ENCODE data around the gene CA5A.

The CA5A gene

DNA sequence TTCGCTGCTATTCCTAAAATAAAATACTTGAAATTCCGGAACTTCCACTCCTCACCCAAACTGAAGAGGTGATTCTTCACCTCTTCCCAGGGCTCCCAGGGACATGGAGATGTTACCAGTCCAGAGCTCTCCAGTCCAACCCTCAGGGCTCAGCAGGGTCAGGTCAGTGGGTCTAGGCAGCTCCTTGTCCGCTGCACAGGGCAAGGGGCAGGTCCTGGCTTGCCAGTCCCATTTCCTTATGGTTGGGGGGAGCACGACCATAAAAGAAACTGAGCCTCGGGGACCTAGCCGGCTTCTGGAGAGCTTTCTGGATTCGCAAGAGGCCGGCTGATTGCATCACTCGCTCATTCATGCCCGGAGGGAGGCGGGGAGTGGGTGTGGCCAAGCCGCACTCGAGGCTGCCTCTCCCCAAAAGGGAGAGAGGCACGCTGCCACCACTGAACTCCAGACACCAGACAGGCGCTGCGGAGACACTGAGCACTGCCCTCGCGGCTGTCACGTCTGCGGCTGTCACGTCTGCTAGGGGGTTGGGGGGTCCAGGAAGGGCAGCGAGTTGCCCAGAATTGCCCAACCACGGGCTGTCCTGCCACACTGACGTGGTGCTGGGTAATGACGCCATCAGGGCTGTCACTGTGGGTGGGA is 82.8 kb downstream of the CA5A start:
- TF ChIP-seq, protein P1, sequence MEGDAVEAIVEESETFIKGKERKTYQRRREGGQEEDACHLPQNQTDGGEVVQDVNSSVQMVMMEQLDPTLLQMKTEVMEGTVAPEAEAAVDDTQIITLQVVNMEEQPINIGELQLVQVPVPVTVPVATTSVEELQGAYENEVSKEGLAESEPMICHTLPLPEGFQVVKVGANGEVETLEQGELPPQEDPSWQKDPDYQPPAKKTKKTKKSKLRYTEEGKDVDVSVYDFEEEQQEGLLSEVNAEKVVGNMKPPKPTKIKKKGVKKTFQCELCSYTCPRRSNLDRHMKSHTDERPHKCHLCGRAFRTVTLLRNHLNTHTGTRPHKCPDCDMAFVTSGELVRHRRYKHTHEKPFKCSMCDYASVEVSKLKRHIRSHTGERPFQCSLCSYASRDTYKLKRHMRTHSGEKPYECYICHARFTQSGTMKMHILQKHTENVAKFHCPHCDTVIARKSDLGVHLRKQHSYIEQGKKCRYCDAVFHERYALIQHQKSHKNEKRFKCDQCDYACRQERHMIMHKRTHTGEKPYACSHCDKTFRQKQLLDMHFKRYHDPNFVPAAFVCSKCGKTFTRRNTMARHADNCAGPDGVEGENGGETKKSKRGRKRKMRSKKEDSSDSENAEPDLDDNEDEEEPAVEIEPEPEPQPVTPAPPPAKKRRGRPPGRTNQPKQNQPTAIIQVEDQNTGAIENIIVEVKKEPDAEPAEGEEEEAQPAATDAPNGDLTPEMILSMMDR (conservative IDR thresholded peaks at IDR 0.05; ENCODE audit: low read length), result no peak
- peak; percentile 95 for DNase-seq (ENCODE audit: low read depth)
- peak overlapping the region; percentile 55 for H3K4me3 ChIP-seq (ENCODE audit: low read length)

DNA sequence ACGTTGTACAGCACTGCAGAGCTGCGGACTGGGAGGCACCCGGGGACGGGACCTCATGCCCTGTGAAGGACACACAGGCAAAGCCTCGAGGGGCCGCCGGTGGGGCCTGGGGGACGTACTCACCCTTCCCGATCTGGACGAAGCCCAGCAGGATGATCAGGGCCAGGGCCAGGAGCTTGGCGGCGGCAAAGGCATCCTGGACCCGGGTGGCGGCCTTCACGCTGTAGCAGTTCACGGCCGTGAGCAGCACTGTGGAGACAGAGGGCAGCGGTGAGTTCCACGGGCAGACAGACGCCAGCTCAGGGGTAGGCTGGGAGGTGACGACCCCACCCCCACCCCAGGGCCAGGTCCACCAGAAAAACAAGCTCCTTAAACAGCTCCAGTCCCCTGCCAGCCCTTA is 84.7 kb downstream of the CA5A start:
- no peak overlapping the region for H3K4me3 ChIP-seq (ENCODE audit: low read length)
- DNase-seq (ENCODE audit: low read depth), result no peak
- TF ChIP-seq, protein P1 (conservative IDR thresholded peaks at IDR 0.05; ENCODE audit: low read length), result no peak

DNA sequence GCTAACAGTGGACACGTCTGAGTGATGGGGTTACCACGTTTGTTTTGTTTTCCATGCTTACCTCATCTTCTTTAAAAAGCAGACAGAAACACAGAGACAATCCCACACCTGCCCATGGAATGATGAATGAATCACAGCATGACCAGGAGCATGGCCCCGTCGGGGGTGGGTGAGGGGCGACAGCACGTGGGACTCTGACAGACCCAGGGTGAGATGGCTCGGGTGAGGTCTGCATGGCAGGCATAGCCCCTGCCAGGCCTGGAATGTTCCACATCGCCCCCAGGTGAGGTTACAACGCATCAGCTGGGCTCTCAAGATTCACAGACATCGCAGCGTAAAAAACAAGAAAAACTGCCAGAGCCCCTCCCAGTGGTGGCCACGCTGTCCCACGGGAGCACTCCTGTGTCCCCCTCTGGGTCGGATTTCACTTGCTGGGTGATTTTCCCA is 85.2 kb downstream of the CA5A start:
- no peak overlapping the region for H3K4me3 ChIP-seq (ENCODE audit: low read length)
- TF ChIP-seq, protein P1 (conservative IDR thresholded peaks at IDR 0.05; ENCODE audit: low read length), result no peak
- no peak for DNase-seq (ENCODE audit: low read depth)

DNA sequence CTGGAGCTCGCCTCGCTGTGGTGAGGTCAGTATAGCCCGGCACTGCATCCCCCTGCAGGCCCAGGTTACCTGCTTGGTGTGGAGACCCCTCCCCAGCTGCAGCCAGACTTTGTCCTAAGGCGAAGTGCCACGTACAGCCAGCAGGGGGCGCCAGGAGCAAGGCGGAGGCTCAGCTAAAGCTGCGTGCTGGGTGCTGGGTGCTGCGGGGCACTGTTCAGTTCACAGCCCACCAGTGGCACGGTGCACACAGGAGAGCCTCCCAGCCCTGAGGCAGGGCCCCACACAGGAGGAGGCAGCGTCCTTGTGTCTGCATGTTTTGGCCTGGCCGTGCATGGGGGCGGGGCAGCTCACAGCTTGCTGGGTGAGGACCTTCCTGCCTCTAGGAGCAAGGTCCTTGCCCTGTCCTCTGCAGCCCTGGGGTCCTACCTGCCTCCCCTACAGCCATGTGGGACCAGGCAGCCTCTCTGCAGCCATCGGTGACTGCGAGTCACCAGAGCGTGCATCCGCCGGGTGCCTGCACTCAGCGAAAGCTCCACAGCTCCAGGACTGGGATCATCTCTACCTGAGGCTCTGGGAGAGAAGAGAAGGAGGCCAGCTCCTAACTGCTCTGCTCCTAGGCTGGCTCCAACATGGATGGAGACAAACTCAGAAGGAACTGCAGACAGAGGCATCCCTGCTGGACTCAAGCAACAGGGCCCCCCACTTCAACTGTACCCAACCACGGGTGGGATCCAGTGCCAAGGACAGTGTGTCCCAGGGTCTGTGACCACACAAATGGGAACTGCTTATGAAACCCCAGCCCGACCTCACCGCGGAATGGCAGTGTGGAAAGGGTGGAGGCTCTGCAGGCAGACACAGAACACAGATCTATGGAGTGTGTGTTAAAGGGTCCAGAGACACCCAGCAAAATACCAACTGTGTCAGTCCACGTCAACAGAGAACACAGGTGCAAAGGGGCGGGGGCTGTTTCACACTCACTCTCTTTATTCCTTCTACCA is 86.0 kb downstream of the CA5A start:
- H3K4me3 ChIP-seq (ENCODE audit: low read length), result no peak overlapping the region
- DNase-seq (ENCODE audit: low read depth), result peak; percentile 29
- TF ChIP-seq, protein P1 (conservative IDR thresholded peaks at IDR 0.05; ENCODE audit: low read length), result peak; percentile 77

DNA sequence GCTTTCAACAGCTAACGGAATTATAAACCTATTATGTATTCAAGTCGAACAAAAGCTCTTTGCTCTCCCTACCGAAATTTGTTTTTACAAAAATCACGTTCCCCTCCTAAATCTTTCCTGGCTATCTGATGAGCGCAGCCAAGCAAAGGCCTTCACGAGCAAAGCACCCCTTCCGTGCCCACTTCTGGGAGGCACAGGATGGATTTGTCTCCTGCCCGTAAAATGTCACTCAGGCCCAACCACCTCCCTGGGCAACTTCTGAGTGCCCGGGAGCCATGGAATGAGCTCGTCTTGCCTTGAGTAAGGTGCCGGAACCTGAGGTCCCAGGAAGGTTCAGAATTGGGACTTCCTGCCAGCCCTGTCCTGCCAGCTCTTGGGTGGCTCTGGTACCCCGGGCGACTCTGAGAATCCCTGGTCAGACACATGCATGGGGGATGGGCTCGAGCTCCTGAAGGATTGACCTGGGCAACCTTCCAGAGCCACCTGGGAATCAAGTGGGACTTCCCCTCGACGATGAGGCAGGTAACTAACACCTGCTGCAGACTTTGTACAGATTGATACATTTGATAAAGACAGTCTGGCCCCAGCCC is 86.8 kb downstream of the CA5A start:
- TF ChIP-seq, protein P1 (conservative IDR thresholded peaks at IDR 0.05; ENCODE audit: low read length), result no peak
- no peak for DNase-seq (ENCODE audit: low read depth)
- no peak overlapping the region for H3K4me3 ChIP-seq (ENCODE audit: low read length)

DNA sequence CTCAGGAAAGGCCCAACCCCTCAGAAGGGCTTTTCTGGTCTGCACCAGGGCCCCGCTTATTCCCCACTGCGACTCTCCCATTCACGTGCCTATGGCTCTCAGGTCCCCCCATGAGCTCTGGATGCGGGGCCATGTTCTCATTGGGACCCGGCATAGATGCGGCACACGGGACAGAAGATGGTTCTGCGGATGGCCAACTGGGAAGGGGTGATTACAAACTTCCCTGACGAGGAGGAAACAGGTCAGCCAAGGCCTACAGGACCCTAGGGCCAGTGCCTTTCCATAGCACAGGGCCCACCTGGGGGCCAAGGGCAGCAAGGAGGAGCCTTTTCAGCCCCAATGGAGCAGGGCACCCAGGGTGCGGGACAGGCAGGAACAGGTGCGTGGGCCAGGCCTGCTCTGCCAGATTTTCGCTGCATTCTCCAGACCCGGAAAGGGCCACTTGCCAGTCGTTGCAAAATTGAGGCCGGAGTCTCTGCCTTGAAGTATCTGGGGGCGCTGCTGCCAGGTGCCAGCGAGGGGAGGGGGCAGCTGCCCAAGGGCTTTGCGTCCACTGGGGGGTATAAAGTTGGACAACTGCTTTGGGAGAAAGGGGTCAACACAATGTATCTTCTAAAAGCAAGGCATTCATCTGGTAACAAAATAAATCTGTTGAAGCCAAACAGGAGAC is 87.5 kb downstream of the CA5A start:
- TF ChIP-seq, protein P1 (conservative IDR thresholded peaks at IDR 0.05; ENCODE audit: low read length), result no peak
- H3K4me3 ChIP-seq (ENCODE audit: low read length), result no peak overlapping the region
- no peak for DNase-seq (ENCODE audit: low read depth)

Measured in AG10803 (cell line).